HG02938 (cell line): Measurements from ENCODE around the gene ITGA8.
"Not testable (repeated sequence)": the region's sequence is repeated elsewhere in the genome, so short reads cannot be mapped to it uniquely, and the experiment has no call there.

Experiments
- ATAC-seq: cut with Tn5 transposase; IDR thresholded peaks from one replicate; pipeline ENCODE4 v1.9.1; 2021; ENCODE audit warnings: mild to moderate bottlenecking, moderate library complexity; ENCODE audit not compliant: unreplicated experiment

The ITGA8 gene

GRCh38 chr10:15620836-15621515, 98.7 kb downstream of the ITGA8 start:
- ATAC-seq = no peak

- no peak for ATAC-seq
Measured at GRCh38 chr10:15620337-15620736, 99.4 kb downstream of the ITGA8 start.

GRCh38 chr10:15609246-15609645, 110.5 kb downstream of the ITGA8 start:
- ATAC-seq = no peak

- no peak for ATAC-seq
Measured at GRCh38 chr10:15606377-15606776, 113.3 kb downstream of the ITGA8 start.

- no peak for ATAC-seq
Measured at GRCh38 chr10:15605740-15606369, 113.9 kb downstream of the ITGA8 start.

GRCh38 chr10:15603446-15604011, 116.2 kb downstream of the ITGA8 start:
- no peak for ATAC-seq

GRCh38 chr10:15601819-15602218, 117.9 kb downstream of the ITGA8 start:
- ATAC-seq = no peak

- no peak for ATAC-seq
Measured at GRCh38 chr10:15595260-15595659, 124.5 kb downstream of the ITGA8 start.

GRCh38 chr10:15591937-15592336, 127.8 kb downstream of the ITGA8 start:
- no peak for ATAC-seq

- no peak for ATAC-seq
Measured at GRCh38 chr10:15591431-15591830, 128.3 kb downstream of the ITGA8 start.

GRCh38 chr10:15588635-15589508, 130.8 kb downstream of the ITGA8 start:
- no peak for ATAC-seq

GRCh38 chr10:15588151-15588550, 131.6 kb downstream of the ITGA8 start:
- no peak for ATAC-seq

- ATAC-seq = no peak
Measured at GRCh38 chr10:15587271-15587670, 132.5 kb downstream of the ITGA8 start.

GRCh38 chr10:15585303-15585715, 134.4 kb downstream of the ITGA8 start:
- ATAC-seq = peak; percentile 93

- not testable (repeated sequence) for ATAC-seq
Measured at GRCh38 chr10:15582972-15583371, 136.8 kb downstream of the ITGA8 start.

GRCh38 chr10:15579605-15580004, 140.1 kb downstream of the ITGA8 start:
- ATAC-seq = no peak

- ATAC-seq = no peak
Measured at GRCh38 chr10:15572531-15573045, 147.1 kb downstream of the ITGA8 start.

GRCh38 chr10:15571575-15571974, 148.1 kb downstream of the ITGA8 start:
- ATAC-seq = no peak

- ATAC-seq = no peak
Measured at GRCh38 chr10:15570738-15571339, 148.9 kb downstream of the ITGA8 start.

- ATAC-seq = no peak
Measured at GRCh38 chr10:15567952-15568351, 151.8 kb downstream of the ITGA8 start.

- no peak for ATAC-seq
Measured at GRCh38 chr10:15563246-15563645, 156.5 kb downstream of the ITGA8 start.
